NOMO-1 treated with dmso at 0.1 percent for 144 hours (cell line): ENCODE data around the gene SMARCE1.

Source experiments
- DNase-seq: peaks from one replicate; lab custom pipeline; 2025; ENCODE audit not compliant: unreplicated experiment; lab: John Stamatoyannopoulos, UW

Gene SMARCE1

DNA sequence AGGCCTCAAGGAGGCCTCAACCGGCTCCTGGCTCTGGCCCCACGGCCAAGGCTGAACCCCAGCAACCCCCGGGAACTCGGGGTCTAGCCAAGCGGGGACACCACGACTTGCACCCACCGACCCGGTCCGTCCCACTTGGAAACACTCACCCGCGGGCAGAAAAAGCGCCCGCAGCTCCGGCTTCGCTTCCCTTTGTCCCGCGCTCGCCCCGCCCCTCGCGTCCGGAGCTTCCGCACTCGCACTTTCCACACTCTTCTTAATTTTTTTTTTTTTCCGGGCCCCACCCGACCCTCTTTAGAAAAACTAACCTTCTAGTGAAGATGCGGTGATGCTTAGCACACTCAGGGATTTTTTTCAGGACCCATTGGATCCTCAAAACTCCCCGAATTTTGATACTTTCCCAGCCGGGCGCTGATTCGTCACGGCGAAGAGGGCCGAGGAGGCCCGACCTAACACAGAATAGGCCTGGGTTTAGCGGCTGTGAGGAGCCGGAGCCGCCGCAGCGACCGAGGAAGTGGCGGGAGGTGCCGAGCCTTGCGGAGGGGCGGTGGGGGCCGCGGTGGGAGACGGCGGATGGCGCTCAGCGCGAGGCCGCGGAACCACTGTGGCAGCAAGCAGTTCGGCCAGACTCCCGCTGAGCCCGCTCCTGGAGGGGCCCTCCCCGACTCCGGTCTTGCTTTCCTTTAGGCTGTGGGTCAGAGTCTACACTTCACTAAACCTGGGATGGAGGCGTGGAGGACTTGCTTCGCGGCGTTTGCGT, at the start of gene SMARCE1:
TSS of gene SMARCE1 (minus strand) at position 195 of the 760 bp plus-strand sequence. CDS start 2,016 bp downstream, outside the sequence.
- peak; percentile 73 for DNase-seq

- DNase-seq = no peak
These were observed 49.7 kb upstream of the SMARCE1 start for GRCh38 chr17:40697297-40697696.

GRCh38 chr17:40696651-40697072, 49.0 kb upstream of the SMARCE1 start:
- DNase-seq = no peak

DNA sequence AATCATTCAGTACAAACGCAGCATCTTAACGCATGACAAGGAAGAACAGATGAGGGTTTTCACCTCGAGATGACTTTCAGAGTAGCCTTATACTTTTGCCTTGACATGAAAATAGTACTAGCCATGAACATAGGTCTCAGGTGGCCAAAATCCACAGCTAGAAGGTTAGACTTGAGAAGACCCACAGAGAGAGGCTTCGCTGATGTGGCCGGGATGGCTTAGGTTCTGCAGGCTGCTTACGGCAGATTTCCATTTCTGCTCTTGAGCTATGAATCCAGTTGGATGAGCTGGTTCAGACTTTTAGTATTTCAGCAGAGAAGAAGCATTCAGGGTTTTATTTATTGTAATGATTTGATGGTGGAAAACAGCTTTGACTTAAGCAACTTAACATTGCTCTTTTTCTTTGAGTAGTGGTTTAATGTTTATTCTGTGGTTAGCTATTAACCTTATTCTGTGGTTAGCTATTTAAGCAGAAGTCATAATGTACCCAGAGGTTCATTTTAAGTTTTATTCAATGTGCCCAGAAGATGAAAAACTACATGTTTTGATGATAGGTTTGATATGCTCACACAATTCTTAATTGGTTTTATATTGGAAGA, 48.4 kb upstream of the SMARCE1 start:
- no peak for DNase-seq

GRCh38 chr17:40694584-40694983, 47.0 kb upstream of the SMARCE1 start:
- no peak for DNase-seq

- no peak for DNase-seq
These were observed 39.5 kb upstream of the SMARCE1 start for GRCh38 chr17:40687106-40687505.

- DNase-seq = no peak
These were observed 38.6 kb upstream of the SMARCE1 start for GRCh38 chr17:40686192-40686591.

DNA sequence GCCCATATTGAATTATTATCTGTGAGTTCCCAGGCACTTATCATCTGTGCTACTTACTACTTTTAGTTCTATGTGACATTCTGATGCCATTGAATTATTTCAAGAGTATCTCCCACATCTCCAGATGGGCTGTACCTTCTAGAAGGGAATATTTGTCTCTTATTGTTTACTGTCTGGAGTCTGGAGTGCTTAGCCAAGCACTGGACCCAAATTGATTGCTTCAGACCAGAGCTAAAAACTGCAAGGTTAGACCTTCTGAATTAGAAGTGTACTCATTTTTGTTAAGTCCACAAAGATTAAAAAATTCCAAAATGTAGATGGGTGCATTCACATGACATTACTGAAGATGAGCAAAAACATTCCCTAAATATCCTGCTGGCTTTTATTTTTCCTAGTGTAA, 33.4 kb upstream of the SMARCE1 start:
- no peak for DNase-seq

DNA sequence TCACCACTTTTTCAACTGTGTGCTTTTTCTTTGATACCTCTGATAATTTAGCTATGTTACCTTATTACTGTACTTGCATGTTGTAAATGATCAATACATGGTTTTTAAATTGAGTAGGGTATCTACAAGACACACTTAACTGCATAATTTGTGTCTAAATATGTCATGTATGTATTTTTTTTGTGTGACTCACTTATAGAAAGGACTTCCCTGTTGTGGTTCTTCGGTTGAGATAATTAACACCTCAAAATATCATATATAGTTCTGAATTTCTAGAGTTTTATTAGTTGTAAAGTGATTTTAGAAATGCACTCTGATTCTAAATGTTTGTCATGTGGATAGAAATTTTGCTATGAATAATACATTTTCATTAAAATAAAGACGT, 31.9 kb upstream of the SMARCE1 start:
- no peak for DNase-seq

DNA sequence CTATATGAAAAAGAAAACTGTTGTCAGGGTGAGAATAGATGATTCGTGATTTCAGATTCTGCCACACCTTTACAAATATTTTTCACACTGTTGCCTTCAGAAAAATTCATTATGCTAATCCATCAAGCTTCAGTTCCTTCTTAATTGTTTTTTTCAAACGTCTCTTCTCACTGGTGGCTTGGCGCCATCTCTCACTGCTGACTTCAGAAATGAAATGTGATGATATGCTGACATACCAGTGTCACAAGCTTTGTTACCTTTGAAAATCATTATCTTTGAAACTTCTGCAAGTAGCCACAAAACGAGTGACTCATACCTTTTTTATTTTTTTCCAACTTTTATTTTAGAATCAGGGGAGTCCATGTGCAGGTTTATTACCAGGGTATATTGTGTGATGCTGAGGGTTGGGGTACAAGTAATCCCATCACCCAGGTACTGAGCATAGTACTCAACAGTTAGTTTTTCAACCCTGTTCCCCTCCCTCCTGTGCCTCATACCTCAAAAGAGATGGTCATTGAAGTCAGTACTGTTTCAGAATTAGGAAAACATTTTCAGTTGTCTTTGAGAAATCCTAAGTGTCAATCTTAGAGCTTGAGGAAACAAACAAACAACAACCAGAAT, 31.4 kb upstream of the SMARCE1 start:
- no peak for DNase-seq

DNA sequence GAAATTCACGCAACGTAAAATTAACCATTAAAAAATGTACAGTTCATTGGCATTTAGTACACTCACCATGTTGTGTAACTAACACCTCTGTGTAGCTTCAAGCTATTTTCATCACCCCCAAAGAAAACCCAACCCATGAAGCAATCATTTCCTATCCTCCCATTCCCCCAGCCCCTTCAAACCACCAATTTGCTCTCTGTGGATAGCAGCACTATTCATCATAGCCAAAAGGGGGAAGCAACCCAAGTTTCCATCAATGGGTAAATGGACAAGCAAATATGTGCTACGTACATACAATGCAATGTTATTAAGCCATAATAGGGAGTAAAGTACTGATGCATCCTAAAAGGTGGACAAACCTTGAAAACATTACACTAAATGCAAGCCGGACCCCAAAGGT, 28.3 kb upstream of the SMARCE1 start:
- DNase-seq = peak; percentile 86

DNA sequence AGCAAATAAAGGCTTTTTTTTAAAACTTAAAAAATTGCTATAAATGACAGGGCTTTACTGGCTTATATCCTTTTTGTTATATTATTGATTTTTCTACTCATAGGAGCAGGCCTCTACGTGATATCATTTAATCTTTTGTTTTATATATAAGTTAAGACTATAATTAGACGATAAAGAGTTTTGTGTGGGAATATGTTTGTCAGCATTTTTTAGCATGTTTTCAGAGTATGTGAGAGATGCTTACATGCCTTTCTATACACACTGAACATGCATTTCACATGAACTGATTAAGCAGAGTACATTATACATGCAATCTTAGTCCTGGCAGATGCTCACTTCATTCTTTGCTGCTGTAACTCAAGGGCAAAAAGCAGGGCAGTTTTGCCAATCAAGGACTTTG, 25.0 kb upstream of the SMARCE1 start:
- no peak for DNase-seq

DNA sequence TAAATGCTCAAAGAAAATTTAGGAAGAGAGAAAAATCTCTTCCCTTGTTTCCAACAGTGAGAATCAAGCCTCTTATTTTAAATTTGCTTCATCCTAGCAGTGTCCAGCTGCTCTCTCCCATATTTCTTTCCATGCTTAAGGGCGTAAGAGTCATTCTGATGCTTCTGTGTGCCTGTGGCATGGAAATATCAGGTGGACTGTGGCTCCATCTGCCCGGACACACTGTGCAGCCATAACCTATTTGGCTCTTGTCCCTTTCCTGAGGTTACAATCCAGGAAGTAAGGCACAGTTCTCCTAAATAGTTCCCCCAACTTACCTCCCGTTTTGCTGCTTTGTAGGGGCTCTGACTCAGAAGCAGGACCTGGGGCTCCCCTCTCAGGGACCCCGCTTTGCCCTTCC, 23.7 kb upstream of the SMARCE1 start:
- no peak for DNase-seq

- no peak for DNase-seq
These were observed 18.7 kb upstream of the SMARCE1 start for GRCh38 chr17:40666331-40666730.

DNA sequence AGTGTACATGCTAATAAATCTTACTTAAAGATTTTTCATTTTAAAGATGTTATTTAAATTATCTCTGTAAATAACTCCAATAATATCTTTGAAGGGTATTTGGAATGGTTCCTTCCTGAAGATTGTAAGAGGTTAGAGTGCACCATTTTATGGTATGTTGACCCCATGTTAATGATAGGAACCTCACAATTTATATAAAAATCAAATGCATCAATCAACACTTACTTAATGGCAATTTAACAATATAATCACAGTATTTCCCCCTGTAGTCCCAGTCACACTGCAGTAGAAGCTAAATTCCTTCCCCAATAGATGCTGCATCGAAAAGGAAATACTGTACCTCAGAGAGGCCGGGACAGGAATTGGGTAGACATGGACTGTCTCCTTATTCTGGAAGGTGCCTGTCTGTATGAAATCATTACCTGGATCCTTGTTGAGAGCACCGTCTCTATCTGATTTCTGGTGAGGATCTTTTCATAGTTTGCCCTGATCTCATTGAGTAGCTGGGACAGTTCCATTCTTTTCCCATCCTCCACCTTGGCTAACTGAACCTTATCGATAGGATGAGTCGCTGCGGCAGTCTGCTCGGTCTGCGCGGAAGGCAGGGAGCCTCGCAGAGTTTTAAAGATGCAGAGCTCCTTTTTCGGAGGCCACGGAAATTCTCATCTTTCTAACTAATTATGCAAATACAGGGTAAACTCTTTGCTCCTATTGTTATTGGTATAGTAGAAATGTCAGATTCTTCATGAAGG, 17.1 kb upstream of the SMARCE1 start, which contains the start of gene KRT222:
TSS of gene KRT222 (minus strand) at position 596 of the 752 bp plus-strand sequence. CDS start at position 518, 78 bp downstream.
- no peak for DNase-seq

DNA sequence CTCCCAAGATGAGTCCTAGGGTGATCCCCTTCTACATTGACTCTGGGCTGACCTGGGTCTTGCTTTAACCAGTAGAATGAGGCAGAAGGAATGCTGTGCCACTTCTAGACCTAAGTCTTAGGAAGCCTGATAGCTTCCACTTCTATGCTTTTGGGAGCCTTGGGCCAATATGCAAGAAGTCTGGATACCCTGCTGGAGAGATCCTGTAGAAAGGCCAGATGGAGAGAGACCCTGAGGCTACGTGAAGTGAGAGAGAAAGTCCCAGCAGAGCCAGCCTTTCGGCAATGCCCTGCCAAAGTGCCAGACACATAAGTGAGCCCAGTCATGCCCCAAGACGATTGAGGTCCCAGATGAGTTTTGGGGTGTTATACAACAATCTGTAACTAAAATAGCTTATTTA, 15.6 kb upstream of the SMARCE1 start:
- DNase-seq = no peak

GRCh38 chr17:40659911-40660310, 12.3 kb upstream of the SMARCE1 start:
- DNase-seq = no peak

GRCh38 chr17:40658396-40658795, 10.8 kb upstream of the SMARCE1 start:
- DNase-seq = no peak

DNA sequence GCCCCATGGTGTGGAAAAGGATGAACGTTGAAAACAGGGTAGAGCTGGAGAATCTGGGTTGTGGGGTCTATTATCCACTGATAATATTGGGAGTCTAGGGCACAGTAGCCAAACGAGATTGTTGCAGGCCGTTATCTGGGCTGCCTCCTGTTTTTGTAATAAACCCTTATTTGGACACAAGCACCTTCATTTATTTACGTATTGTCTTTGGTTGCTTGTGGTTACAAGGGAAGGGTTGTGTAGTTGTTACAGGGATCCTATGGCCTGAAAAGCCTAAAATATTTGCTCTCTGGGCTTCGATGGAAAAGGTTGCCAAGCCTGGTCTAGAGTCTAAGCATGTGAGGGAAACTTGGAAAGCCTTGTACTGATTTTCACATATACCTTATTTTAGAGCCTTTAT, 4.3 kb upstream of the SMARCE1 start:
- DNase-seq = no peak

- DNase-seq = peak; percentile 43
These were observed 858 bp upstream of the SMARCE1 start for GRCh38 chr17:40648384-40648968.
